HG02678 (cell line): ENCODE measurements around the gene S1PR3.

Source experiments
- ATAC-seq: cut with Tn5 transposase; IDR thresholded peaks from one replicate; pipeline ENCODE4 v1.9.1; 2021; ENCODE audit warnings: mild to moderate bottlenecking, moderate library complexity; ENCODE audit not compliant: unreplicated experiment

The S1PR3 gene

GRCh38 chr9:89008055-89008743, 16.9 kb downstream of the S1PR3 start:
- no peak for ATAC-seq

DNA sequence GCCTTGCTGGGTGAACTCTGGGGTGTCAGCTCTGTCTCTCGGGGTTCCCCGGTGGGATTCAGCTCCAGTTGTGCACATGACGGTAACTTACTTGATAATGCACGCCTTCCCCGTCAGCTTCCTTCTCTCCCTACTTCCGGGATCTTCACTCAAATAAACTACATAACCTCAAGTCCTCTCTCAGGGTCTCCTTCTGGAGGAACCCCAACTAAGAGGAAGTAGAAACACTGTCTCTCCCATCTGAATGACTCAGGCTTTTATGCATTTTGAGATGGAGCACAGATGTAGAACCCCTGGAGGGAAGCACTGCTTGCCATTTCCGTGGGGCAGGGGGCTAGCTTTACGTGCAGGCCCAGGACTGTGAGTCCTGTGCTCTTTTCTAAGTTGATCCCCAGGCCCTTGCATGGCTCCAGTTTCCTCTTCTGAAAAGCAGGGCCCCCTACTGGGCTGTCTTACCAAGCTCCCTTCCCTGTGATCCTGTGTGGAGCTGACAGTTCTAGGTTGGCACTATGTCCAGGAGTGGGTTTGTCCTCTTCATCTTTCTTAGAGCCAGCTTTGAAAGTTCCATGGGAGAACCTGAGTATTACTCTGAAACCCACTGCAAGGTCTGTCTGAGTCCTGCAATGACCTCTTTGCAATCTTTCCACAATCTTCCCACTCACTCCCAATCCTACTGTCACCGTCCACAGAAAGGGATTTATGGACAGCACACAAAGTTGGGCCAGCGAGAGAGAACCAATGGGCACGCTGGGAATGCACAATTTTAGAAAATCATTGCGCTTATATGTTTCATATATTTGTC, 17.7 kb downstream of the S1PR3 start:
- no peak for ATAC-seq

DNA sequence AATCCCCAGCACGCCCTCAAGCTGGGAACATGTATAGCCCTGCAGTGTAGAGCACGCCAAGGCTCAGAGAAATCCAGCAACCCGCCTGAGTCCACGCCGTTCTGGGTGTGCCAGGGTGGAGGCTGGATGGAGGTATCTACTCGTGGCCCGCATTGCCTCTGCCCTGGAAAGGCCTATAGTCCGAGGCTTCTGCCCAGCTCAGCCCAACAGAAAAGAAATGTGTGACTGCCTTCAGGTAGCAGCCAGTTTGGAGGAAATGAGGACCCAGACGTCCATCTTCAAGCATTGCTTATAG, 18.2 kb downstream of the S1PR3 start:
- no peak for ATAC-seq

GRCh38 chr9:89010056-89010455, 18.8 kb downstream of the S1PR3 start:
- ATAC-seq = no peak

DNA sequence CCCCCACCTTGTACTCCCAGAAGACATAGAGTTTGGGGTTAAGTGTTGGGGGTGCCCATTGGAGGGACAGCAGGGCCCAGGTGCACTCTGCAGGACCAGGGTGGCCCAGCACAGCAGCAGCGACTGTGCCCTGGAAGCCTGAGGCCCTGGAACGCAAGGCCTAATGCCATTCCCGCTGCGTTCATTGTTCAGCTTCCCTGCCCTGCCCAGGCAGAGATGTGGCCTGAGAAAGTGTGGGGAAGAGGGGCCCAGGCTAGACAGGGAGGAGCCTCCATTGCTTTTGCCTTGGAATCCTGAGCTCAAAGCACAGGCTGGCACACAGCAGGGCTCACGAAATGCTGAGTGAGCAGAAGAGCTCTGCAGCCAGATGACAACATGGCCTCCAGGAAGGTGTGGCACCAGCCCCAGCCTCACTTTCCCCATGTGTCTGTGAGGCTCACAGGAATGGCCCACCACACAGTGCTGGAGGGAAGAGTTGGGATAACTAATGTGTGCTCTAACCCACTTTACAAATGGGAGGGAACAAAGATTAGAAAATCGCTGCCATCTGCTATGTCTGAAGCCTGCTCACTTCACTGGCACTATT, 19.4 kb downstream of the S1PR3 start:
- ATAC-seq = no peak

DNA sequence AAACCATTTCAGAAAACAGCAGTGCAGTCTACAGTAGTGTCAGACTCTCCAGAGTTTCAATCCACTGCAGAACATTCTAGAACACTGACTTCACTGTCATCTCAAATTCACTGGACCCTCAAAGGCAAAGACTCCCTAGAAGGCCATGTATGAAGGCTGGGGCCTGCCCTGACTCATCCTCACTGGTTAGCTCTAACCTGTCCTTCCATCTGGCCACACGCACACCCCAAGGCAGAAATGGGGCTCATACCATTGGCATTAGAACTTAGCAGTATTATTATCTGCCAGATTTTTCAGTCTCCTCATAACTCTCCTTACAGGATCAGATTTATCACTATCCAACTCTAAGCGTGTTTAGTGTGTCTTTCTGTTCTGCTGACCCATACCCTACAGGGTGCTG, 20.4 kb downstream of the S1PR3 start:
- no peak for ATAC-seq

- ATAC-seq = no peak
These were observed 21.2 kb downstream of the S1PR3 start for GRCh38 chr9:89012294-89013042.

GRCh38 chr9:89013660-89014059, 22.4 kb downstream of the S1PR3 start:
- ATAC-seq = no peak

- ATAC-seq = no peak
These were observed 22.9 kb downstream of the S1PR3 start for GRCh38 chr9:89014153-89014552.

- no peak for ATAC-seq
These were observed 24.1 kb downstream of the S1PR3 start for GRCh38 chr9:89015336-89015735.

DNA sequence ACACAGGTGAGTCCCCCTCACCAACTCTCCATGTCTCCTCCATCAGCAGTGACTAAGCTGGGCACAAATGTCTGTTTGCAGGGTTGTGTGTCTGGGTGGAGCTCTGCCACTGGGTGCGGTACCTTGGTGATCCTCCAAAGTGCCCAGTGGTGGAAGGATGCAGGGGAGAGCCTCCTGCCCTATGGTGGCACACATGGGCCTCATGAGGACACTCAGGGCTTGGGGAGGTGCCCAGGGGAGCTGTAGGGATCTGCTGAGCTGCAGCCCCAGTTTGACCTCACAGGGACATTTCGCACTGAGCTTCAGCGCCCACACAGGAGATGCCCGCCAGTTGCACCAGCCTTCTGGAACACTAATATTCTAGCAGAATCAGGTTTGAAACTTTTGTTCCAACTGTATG, 29.5 kb downstream of the S1PR3 start:
- ATAC-seq = no peak

- ATAC-seq = no peak
These were observed 30.0 kb downstream of the S1PR3 start for GRCh38 chr9:89021154-89021803.

DNA sequence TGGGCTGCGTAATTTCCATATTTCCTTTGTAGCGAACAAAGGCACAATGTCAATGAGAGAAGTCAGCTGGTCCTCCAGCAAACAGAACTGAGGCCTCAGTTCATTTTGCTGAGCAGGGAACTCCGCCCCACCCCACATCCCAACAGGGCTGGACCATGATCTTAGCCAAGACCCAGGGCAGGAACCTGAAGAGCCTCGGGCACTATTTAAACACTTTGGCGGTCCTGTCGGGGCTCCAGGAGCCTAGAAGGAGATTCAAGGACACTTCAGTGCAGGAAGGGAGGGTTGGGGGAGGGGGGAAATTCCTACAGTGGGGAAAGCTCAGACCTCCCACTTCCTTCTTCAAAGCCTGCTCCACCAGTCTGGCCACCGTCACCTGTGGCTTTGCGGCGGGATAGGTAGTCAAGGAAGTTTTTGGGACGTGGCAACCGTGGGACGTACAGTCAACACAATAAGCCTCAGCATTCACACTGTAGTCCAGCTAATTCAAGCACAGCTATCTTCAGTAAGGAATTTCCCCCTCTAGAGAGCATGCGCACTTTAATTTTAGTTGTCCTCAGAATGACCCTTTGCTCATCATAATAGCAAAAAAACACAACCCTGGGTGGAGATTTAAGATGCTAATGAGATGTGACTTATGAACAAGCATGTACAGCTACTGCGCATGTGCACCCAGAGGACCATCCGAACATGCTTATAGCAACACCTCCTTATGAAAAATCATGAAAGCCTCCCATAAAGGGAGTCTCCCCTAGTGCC, 30.9 kb downstream of the S1PR3 start:
- ATAC-seq = no peak

- no peak for ATAC-seq
These were observed 31.6 kb downstream of the S1PR3 start for GRCh38 chr9:89022902-89023301.

DNA sequence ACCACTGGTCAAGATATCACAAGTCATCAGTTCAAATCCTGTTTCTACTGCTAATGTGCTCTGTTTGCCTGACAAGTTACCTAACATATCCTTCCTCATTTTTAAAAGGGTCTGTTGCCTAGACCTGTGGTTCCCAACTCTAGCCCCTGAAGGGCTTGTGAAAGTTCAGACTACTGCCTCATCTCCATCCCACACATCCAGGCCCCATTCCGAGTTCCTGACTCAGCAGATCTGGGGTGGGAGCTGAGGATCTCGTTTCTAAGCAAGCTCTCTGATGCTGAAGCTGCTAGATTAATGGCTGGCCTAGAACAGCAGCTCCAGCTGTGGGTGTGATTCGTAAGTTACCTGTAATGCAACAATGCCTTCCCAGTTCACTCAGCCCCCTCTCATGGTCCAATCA, 32.5 kb downstream of the S1PR3 start:
- no peak for ATAC-seq

DNA sequence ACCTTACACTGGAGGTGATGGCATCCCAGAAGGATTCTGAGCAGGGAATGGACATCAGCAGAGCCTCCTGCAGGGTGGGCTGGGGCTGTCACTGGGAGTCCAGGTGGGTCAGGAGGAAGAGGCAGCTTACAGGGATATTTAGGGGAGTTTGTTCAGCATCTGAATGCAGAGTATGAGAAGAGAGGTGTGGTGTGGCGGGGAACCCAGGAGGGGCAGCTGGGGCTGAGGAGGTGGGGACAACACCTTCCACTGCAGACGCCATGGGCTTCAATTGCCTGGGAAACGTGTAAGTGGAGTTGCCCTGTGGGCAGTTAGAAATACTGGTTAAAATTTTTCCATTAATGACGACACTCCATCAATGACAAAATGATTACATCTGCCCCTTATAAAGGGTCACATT, 33.5 kb downstream of the S1PR3 start:
- no peak for ATAC-seq

DNA sequence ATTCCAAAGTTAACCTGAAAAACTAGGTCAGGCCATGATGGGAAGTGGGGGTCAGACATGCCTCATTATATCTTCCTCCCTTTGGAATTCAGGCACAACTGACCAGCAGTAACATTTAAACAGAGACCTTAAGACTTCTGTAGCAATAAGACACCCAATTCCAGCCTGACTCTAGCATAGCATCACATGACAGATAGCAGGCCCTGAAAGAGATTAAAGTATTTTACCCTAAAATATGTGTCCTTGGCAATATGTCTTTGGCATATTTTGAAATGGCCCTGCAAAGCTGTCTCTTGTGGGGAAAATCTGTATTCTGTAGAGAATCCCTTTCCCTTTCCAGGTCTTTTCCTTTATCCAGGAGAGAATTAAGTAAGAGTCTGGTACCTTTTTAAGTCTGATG, 34.3 kb downstream of the S1PR3 start:
- ATAC-seq = no peak

DNA sequence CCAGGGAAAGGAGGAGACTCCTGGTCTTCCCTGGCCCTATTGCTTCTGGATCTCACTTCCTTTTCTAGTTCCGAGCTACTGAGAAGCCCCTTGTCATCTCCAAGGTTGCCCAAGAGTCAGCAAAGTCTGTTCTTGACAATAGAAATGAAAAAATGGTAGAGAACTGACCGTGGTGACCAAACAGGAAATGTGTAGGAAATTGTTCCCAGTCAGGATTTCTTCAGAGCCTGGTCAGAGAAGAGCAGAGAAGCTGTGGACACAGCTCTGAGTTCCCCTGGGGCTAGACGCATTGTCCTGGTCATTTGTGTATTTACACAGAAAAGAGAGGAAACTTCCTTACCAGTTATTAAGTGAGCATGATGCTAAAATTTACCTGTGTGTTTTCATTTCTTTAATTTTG, 35.6 kb downstream of the S1PR3 start:
- no peak for ATAC-seq

- no peak for ATAC-seq
These were observed 38.5 kb downstream of the S1PR3 start for GRCh38 chr9:89029788-89030187.

GRCh38 chr9:89032173-89032572, 40.9 kb downstream of the S1PR3 start:
- no peak for ATAC-seq
